ENCODE measurements around the gene HAL. TPM values are rescaled to one million over a fixed set of nuclear protein-coding genes. Genes with fewer than 3 reads are reported as not detected.

Gene HAL
- total and polyA plus RNA-seq, 10 of the 15 experiments (the other 5 are each of a cell fraction or from before 2014, with no cell fraction given), result 0.04 to 0.45 (median 0.13) TPM; not detected in 1

DNA sequence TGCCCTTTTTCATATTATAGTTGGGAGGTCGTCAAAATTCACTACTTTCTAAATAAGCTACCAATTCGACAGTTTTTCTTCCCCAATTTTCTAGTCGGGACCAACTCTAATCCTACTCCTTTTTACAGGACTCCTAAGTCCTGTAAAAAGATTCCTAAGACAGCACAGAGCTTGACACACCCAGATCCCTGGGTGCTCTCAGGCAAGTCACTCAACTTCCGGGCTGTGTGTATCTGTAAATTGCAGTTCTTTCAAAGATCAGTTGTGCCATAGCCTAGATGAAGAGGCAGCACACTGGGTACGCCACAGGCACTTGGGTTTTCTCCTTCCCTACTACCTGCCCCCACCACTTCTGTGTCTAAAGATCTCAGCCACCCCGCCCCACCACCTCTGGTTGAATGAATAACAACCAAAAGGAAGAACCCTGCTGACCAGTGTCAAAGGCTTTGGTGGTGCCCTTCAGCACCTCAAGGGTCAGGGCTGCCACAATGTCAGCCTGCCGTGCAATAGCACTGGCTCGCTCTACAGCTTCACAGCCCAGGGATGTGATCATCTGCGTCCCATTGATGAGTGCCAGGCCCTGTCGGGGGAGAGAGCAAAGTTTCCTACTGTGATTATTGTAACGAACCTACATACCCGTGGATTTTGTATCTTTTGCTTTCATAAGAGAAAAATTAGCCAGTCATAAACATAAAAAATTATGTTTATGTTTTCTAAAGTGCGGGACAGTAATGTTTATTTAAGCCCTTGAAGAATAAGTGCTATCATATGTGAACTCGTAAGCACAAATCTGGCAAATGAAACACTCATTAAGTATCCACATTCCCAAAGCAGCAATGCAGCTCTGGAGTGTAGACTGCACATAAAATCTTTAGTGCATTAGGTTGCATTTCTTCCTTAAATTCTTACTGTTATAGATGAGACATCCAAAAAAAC, 9.2 kb downstream of the HAL start:
- SMC1A ChIA-PET (ENCODE audit: uncharacterized antibody, unreplicated experiment), result interaction anchor here (1.4 kb wide), 1 partner anchor 69 kb away, joined by 3 read pairs; no protein-coding TSS in a partner anchor
- Histone ChIP-seq H3K27ac (ENCODE audit: control insufficient read depth, insufficient read depth) (no peak overlapping the region), H4K20me1 (ENCODE audit: control insufficient read depth, insufficient read depth) (no peaks in the 10 kb centered on the region), H3K9ac (ENCODE audit: control insufficient read depth, insufficient read depth, low read length) (no peak overlapping the region), H2AFZ (ENCODE audit: control insufficient read depth, low read depth, low read length) (no peak overlapping the region), H3K27me3 (replicated peaks in 1 of 2; ENCODE audit: control insufficient read depth in 2 of 2, insufficient read depth in 2 of 2, low read length in 1 of 2) (peaks cover 0 to 3% of the 10 kb centered on the region in 2 experiments; a peak in 2 of 4 replicates), H3K4me2 (ENCODE audit: control insufficient read depth, insufficient read depth) (no peak overlapping the region), H3K79me2 (ENCODE audit: control insufficient read depth, insufficient read depth, low read length) (no peaks in the 10 kb centered on the region), H3K36me3 (ENCODE audit: control insufficient read depth in 2 of 2, insufficient read depth in 2 of 2, low read length in 1 of 2) (no peaks in the 10 kb centered on the region), H3K9me3 (replicated peaks; ENCODE audit: control insufficient read depth, insufficient read depth, low read length) (no peaks in the 10 kb centered on the region), H3K4me3 (no peak overlapping the region), H3K4me1 (ENCODE audit: control insufficient read depth, insufficient read depth, low read length) (no peaks in the 10 kb centered on the region)
- BruUV-seq (replicated peaks), result no TSS peak
- POLR2A ChIA-PET, result no interaction called here
- in situ Hi-C loops (cut with MboI), result no loop called here
- intact Hi-C loops (cut with micrococcal nuclease; ENCODE audit: unreplicated experiment), result no loop called here
- WGBS (ENCODE audit: insufficient coverage, insufficient replicate concordance, low lambda C conversion rate, missing lambda C conversion rate), result 60% methylated on average over 14 of the region's 14 CpGs
- ATAC-seq (no peak), DNase-seq (ENCODE audit: low read depth, low spot score) (no peak), FAIRE-seq (no peak)
- RAD21 ChIA-PET (ENCODE audit: unreplicated experiment), result no interaction called here
- CTCF ChIA-PET, result interaction anchor here (1.0 to 1.4 kb wide), 2 partner anchors 12 to 14 kb away, joined by 3 to 4 read pairs; no protein-coding TSS in a partner anchor
- no peak for TF ChIP-seq BACH1 (IDR thresholded peaks at IDR 0.05; ENCODE audit: borderline replicate concordance)
- TF ChIP-seq, protein P1, sequence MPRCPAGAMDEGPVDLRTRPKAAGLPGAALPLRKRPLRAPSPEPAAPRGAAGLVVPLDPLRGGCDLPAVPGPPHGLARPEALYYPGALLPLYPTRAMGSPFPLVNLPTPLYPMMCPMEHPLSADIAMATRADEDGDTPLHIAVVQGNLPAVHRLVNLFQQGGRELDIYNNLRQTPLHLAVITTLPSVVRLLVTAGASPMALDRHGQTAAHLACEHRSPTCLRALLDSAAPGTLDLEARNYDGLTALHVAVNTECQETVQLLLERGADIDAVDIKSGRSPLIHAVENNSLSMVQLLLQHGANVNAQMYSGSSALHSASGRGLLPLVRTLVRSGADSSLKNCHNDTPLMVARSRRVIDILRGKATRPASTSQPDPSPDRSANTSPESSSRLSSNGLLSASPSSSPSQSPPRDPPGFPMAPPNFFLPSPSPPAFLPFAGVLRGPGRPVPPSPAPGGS (IDR thresholded peaks at IDR 0.05; ENCODE audit: borderline replicate concordance, insufficient read depth, low read depth, low read length, poor library complexity, severe bottlenecking), result no peak
- TF ChIP-seq NR2F1 (conservative IDR thresholded peaks at IDR 0.05), result no peak
- no peak for TF ChIP-seq HCFC1 (IDR thresholded peaks at IDR 0.05; ENCODE audit: low read length)
- TF ChIP-seq SRF (IDR thresholded peaks at IDR 0.05; ENCODE audit: low read depth in 2 of 2, low read length in 2 of 2), result no peak
- TF ChIP-seq MEF2B (IDR thresholded peaks at IDR 0.05; ENCODE audit: partially characterized antibody, poor library complexity, severe bottlenecking), result no peak
- no peak for TF ChIP-seq RBBP5 (conservative IDR thresholded peaks at IDR 0.05)
- TF ChIP-seq CHD1 (IDR thresholded peaks at IDR 0.05; ENCODE audit: low read depth, low read length), result no peak
- no peak for TF ChIP-seq YBX1 (IDR thresholded peaks at IDR 0.05)
- no peak for TF ChIP-seq HDGF (IDR thresholded peaks at IDR 0.05)
- no peak for TF ChIP-seq ASH2L (IDR thresholded peaks at IDR 0.05; ENCODE audit: borderline replicate concordance, low read depth)
- no peak for TF ChIP-seq SMAD5 (IDR thresholded peaks at IDR 0.05; ENCODE audit: low read depth)
- no peak for TF ChIP-seq TARDBP (IDR thresholded peaks at IDR 0.05; ENCODE audit: borderline replicate concordance)
- TF ChIP-seq ZNF24 (IDR thresholded peaks at IDR 0.05), result no peak
- TF ChIP-seq, protein P2, sequence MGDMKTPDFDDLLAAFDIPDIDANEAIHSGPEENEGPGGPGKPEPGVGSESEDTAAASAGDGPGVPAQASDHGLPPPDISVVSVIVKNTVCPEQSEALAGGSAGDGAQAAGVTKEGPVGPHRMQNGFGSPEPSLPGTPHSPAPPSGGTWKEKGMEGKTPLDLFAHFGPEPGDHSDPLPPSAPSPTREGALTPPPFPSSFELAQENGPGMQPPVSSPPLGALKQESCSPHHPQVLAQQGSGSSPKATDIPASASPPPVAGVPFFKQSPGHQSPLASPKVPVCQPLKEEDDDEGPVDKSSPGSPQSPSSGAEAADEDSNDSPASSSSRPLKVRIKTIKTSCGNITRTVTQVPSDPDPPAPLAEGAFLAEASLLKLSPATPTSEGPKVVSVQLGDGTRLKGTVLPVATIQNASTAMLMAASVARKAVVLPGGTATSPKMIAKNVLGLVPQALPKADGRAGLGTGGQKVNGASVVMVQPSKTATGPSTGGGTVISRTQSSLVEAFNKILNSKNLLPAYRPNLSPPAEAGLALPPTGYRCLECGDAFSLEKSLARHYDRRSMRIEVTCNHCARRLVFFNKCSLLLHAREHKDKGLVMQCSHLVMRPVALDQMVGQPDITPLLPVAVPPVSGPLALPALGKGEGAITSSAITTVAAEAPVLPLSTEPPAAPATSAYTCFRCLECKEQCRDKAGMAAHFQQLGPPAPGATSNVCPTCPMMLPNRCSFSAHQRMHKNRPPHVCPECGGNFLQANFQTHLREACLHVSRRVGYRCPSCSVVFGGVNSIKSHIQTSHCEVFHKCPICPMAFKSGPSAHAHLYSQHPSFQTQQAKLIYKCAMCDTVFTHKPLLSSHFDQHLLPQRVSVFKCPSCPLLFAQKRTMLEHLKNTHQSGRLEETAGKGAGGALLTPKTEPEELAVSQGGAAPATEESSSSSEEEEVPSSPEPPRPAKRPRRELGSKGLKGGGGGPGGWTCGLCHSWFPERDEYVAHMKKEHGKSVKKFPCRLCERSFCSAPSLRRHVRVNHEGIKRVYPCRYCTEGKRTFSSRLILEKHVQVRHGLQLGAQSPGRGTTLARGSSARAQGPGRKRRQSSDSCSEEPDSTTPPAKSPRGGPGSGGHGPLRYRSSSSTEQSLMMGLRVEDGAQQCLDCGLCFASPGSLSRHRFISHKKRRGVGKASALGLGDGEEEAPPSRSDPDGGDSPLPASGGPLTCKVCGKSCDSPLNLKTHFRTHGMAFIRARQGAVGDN (IDR thresholded peaks at IDR 0.05), result no peak
- TF ChIP-seq, protein P3, sequence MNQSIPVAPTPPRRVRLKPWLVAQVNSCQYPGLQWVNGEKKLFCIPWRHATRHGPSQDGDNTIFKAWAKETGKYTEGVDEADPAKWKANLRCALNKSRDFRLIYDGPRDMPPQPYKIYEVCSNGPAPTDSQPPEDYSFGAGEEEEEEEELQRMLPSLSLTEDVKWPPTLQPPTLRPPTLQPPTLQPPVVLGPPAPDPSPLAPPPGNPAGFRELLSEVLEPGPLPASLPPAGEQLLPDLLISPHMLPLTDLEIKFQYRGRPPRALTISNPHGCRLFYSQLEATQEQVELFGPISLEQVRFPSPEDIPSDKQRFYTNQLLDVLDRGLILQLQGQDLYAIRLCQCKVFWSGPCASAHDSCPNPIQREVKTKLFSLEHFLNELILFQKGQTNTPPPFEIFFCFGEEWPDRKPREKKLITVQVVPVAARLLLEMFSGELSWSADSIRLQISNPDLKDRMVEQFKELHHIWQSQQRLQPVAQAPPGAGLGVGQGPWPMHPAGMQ (IDR thresholded peaks at IDR 0.05; ENCODE audit: borderline replicate concordance), result no peak
- TF ChIP-seq SMARCA5 (IDR thresholded peaks at IDR 0.05), result no peak

Data from GM12878 (cell line).